D721Med (cell line): ENCODE data around the gene RNF215.

ENCODE experiments used
- DNase-seq: peaks from one replicate; pipeline ENCODE4 v3.0.0; 2011; ENCODE audit warnings: low spot score; ENCODE audit not compliant: insufficient read length
- FAIRE-seq: peaks from 2 replicates; lab custom pipeline; 2011; peaks lifted over from hg19 to GRCh38; lab: Jason Lieb, UNC
- TF ChIP-seq, protein P1 (sequence below): IDR thresholded peaks from 2 replicates; pipeline ENCODE4 v1.5.1; 2012; ENCODE audit warnings: mild to moderate bottlenecking, control low read depth; ENCODE audit not compliant: insufficient read depth; ENCODE audit errors: missing control alignments

The RNF215 gene

GRCh38 chr22:30400159-30400558 lies 12.9 kb upstream of the RNF215 start:
- TF ChIP-seq, protein P1, sequence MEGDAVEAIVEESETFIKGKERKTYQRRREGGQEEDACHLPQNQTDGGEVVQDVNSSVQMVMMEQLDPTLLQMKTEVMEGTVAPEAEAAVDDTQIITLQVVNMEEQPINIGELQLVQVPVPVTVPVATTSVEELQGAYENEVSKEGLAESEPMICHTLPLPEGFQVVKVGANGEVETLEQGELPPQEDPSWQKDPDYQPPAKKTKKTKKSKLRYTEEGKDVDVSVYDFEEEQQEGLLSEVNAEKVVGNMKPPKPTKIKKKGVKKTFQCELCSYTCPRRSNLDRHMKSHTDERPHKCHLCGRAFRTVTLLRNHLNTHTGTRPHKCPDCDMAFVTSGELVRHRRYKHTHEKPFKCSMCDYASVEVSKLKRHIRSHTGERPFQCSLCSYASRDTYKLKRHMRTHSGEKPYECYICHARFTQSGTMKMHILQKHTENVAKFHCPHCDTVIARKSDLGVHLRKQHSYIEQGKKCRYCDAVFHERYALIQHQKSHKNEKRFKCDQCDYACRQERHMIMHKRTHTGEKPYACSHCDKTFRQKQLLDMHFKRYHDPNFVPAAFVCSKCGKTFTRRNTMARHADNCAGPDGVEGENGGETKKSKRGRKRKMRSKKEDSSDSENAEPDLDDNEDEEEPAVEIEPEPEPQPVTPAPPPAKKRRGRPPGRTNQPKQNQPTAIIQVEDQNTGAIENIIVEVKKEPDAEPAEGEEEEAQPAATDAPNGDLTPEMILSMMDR, result no peak
- no peak for FAIRE-seq
- no peak for DNase-seq

- no peak for FAIRE-seq
- no peak for DNase-seq
- TF ChIP-seq, protein P1, result no peak
Measured at GRCh38 chr22:30399718-30400117, 12.5 kb upstream of the RNF215 start.

DNA sequence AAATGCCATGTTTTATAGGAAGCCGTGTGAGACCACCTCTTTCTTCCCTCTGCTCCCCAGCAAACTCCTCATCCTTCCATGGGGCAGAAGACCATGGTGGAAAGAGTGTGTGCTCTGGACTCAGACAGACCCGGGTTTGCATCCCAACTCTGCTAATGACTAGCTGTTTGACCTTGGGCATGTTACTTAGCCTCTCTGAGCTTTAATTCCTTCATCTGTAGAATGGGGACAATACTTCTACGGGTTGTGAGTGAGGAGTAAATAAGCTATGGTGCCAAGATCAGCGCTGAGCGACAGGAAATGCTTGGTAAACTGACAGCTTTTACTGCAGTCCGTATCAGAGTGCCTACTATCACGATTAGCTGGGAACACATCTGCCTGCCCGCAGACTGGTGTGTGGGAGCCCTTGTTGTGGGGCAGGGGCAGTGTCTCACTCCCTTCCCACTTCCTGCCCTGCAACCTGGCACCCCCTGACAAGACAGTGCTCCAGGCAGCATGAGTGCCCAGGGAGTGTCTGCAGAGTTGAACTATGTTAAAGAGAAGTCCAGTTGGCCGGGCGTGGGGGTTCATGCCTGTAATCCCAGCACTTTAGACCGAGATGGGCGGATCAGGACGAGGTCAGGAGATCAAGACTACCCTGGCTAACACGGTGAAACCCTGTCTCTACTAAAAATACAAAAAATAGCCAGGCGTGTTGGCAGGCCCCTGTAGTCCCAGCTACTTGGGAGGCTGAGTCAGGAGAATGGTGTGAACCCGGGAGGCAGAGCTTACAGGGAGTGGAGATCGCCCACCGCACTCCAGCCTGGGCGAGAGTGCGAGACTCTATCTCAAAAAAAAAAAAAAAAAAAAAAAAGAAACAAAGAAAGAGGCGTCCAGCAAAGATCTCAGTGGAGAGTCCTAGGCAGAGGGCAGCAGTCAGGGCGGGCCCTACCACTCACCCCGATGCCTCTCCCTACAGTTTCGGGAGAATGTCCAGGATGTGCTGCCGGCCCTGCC lies 11.8 kb upstream of the RNF215 start:
- FAIRE-seq, result no peak
- TF ChIP-seq, protein P1, result no peak
- no peak for DNase-seq

- FAIRE-seq (no peak), DNase-seq (no peak)
- TF ChIP-seq, protein P1, result no peak
Measured at GRCh38 chr22:30397656-30398635, 10.7 kb upstream of the RNF215 start.

- DNase-seq (no peak), FAIRE-seq (no peak)
- TF ChIP-seq, protein P1, result no peak
Measured at GRCh38 chr22:30396871-30397655, 9.9 kb upstream of the RNF215 start, which contains the start of gene SEC14L2. TSS of gene SEC14L2 (plus strand) at chr22:30397018. CDS start at chr22:30397117, 99 bp downstream.

DNA sequence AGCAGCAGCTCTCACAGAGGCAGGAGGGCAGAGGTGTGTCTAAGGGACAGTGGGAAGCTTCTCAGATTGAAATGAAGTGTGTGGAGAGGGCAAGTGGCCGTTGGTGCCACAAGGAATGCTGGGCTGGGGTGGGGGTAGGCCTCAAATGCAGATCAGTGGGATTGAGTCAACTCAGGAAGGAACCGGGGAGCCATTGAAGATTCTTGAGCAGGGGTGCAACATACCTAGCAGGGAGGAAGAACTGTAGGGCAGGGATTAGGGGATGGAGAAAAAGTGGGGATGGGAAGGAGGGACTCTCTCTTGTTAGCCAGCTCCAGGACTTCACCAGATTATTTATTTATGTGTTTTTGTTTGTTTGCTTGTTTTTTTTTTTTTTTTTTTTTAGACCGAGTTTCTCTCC lies 6.7 kb upstream of the RNF215 start:
- TF ChIP-seq, protein P1, result no peak
- no peak for DNase-seq
- no peak for FAIRE-seq
